8988T (cell line): ENCODE measurements around the gene SYPL1.

ENCODE experiments used
- DNase-seq: peaks from one replicate; pipeline ENCODE4 v3.0.0; 2011

The SYPL1 gene

GRCh38 chr7:106064771-106065574 is 47.1 kb downstream of the SYPL1 start:
- peak; percentile 62 for DNase-seq

- DNase-seq = no peak
Measured at GRCh38 chr7:106064316-106064715, 47.8 kb downstream of the SYPL1 start.

DNA sequence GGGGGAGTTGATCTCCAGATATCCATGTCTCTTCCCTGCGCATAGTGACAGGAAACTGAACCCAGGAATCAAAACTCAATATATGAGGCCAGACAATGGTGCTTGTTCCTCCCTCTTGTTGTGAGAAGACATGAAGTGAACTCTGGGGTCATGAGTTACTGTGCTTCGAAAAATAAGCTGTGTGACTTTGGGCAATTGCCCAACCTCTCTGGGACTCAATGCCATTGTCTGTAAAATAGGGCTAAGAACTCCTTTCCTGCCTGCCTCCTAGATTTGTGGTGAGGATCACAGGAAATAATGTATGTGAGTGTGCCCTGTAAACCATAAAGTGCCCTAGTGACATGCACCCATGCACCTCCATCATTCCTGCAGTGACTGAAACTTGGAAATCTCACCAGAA is 48.4 kb downstream of the SYPL1 start:
- no peak for DNase-seq

- DNase-seq = no peak
Measured at GRCh38 chr7:106063024-106063423, 49.1 kb downstream of the SYPL1 start.

DNA sequence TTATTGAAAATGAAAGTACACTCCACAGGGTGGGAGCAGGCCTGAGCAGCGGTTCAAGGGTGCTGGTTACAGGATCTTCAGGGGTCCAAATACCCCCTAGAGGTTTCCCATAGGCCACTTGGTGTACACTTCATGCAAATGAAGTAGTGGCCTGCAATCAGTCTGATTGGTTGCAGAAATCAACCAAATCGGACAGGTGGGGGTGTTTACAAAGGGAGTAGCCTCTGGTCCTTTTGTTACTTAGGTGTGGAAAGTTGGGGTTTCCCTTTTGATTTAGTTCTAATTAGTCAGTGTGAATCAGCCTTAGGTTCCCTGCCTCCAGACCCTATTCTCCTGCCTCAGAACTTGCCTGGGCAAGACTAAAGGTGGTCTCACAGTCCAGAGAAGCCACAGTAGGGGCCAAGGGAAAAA is 49.6 kb downstream of the SYPL1 start:
- no peak for DNase-seq

- DNase-seq = no peak
Measured at GRCh38 chr7:106062006-106062405, 50.1 kb downstream of the SYPL1 start.

- DNase-seq = no peak
Measured at GRCh38 chr7:106061301-106061979, 50.7 kb downstream of the SYPL1 start.

DNA sequence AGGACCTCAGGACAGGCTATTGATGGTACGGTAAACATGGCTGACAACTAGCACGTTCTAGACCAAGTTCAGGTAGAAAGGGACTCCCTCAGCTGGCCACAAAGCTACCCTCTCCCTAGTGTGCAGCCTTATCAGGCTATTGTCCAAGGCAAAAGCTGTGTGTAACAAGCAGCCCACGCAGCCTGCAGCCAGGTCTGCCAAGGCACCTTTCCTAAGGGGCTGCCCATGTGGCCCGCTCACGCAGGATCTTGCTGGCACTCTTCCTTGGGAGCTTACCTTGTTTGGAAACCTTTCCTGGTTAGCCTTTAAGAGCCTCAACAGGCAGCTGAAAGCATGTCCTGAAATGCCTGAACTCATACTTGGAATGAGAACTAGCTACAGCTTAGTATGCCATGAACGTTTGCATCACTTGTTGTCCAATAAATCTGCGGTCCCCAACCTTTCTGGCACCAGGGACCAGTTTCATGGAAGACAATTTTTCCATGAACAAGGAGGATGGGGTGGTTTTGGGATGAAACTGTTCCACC is 51.7 kb downstream of the SYPL1 start:
- DNase-seq = no peak

DNA sequence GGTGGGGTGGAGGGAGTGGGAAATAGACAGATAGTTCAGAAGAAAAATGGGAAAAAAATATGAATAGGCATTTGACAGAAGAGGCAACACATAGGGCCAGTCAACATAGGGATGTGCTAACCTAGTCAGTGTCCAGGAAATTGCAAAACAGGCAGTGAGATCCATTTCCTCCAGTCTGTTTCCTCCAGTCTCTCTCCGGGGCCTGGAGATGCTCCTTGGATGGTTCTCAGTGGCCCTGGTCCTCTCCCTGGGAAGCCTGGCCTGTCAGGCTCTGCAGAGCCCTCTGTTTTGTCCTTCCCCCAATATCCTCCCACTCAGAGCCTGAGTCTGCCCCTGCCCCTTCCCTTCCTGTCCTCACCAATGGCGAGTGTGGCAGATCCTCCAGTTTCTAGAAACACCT is 52.6 kb downstream of the SYPL1 start:
- no peak for DNase-seq

GRCh38 chr7:106058928-106059324 is 53.2 kb downstream of the SYPL1 start:
- DNase-seq = no peak

DNA sequence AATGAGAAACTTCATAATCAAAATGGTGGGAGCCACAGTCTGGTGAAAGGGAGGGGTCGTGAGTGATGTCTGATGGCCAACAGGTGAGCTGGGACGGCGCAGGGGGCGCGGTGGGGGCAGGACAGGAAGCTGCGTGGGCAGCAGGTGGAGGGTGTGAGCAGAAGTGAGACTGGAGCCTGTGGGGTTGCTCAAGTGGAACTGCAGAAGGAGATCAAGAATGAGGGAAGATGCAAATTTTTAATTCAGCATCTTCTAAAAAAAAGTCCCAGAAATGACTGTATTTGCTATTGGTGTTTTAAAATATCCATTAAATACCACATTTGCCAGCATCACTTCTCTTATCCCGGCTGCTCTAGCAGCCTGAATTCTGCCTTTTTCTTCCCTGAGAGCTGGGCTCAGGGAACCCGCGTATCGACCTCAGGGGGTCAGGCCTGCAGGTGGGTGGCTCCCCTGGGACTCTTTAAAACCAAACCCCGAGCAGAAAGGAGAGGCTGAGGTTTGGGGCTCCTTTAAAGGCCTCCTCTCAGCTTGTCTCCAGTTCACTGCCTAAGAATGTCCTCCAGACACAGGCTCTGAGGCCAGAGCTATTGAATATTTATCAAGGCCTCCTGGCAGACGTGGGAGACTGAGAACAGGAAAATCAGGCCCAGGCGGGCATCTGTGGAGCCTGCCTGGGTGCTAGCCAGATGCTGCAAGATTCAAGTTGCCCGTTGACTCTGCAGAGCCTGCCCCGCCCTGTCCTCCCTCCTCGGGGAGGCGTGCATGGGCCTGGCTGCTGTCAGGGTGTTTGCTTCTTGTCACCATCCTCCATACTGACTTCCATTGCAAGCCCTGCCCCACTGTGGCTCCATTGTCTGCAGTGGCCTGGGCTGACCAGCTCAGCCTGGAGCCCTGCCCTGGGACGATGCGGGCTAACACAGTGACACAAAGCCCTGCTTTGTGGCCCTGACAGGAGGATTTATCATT is 53.9 kb downstream of the SYPL1 start:
- DNase-seq = no peak

GRCh38 chr7:106057204-106057961 is 54.7 kb downstream of the SYPL1 start:
- DNase-seq = no peak

- peak; percentile 69 for DNase-seq
Measured at GRCh38 chr7:106056513-106057203, 55.5 kb downstream of the SYPL1 start.

- DNase-seq = no peak
Measured at GRCh38 chr7:106054971-106055532, 57.1 kb downstream of the SYPL1 start.

- DNase-seq = no peak
Measured at GRCh38 chr7:106054156-106054910, 57.8 kb downstream of the SYPL1 start.

DNA sequence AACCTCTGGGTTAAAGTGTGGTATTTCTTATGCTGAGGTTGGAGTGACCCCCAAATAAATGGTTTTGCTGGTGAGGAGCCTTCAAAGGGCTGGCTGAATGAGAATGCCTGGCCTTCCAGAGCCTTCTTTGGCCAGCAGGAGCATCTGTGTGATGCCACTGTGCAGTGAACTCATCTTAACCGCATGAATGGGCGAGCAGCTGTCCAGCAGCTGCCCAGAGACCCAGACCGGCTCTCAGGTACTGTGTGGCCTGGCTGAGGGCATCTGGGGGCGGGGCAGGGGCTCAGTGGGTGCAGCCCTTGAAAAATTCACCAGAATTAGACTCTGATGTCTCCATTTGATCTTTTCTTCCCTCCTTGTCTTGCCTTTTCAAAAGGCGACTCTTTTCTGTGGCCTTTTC is 59.0 kb downstream of the SYPL1 start:
- no peak for DNase-seq

DNA sequence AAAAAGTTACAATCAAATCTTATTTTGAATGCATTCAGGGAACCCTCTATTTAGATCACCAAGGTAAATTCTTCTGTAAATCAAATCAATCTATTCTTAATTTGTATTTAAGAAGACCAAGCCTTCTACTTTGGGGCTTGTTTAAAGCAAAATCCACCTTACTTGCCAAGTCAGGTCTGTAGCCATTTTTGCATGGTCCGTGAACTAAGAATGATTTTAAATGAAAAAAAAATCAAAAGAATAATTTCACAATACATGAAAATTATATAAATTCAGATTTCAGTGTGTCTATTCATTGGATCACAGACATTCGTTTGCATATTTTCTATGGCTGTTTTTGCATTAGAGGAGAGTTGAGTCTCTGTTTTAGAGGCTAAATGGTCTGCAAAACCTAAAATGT is 59.4 kb downstream of the SYPL1 start:
- no peak for DNase-seq

DNA sequence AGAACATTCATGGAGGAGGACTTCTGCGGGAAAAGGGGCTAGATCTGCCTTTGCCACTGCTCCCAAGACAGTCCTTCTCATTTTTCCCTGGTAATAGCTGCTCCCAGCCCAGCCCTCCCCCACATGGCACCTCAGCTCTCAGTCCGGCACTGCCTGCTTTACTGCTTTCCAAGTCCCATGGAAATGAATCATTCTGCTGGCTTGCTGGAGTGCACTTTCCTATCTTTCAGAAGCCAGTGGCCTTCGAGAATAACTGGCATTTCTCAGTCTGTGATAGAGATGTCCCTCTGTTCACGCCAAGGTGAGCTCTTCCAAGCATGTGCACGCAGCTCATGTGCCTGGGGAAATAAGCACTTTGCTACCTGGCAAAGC is 61.4 kb downstream of the SYPL1 start:
- no peak for DNase-seq

GRCh38 chr7:106050002-106050745 is 61.9 kb downstream of the SYPL1 start:
- no peak for DNase-seq
